ENCODE measurements around the gene RBM28. TPM values are rescaled to one million over a fixed set of nuclear protein-coding genes. Genes with fewer than 3 reads are reported as not detected.

RBM28 gene
- total RNA-seq, 1 experiment from 2014 or later: 70.0 TPM

- no peaks in the 10 kb centered on the region for H3K23me2 ChIP-seq (ENCODE audit: insufficient read length, low read depth, low read length, poor library complexity, severe bottlenecking)
- whole genome bisulfite sequencing (ENCODE audit: extremely low coverage, insufficient read length, low lambda C conversion rate): no CpG with 5 or more reads among the region's 5 CpGs
- H3K4me1 Mint-ChIP-seq: no peaks in the 10 kb centered on the region
These were observed 33.7 kb downstream of the RBM28 start for GRCh38 chr7:128309976-128310375.

More at GRCh38 chr7:128309976-128310375, 33.7 kb downstream of the RBM28 start:
- H3K27ac Mint-ChIP-seq: peak overlapping the region in 1 of 3 experiments; percentile 47; a peak in 1 of 7 replicates
- TF ChIP-seq CTCF (conservative IDR thresholded peaks at IDR 0.05): no peak
- H2BK120ac ChIP-seq (ENCODE audit: low read depth, low read length, poor library complexity, severe bottlenecking): no peak overlapping the region
- H4K5ac ChIP-seq (ENCODE audit: insufficient read length, low read depth, low read length): no peak overlapping the region
- H3K23ac ChIP-seq (ENCODE audit: insufficient read length, low read depth, low read length): no peak overlapping the region
- no peak overlapping the region for H2BK5ac ChIP-seq (ENCODE audit: insufficient read length, low read length)
- no peaks in the 10 kb centered on the region for H3K79me1 ChIP-seq (ENCODE audit: insufficient read depth, low read depth, low read length, poor library complexity, severe bottlenecking)
- H4K91ac ChIP-seq (ENCODE audit: insufficient read length, low read depth, low read length): no peak overlapping the region
- no peaks in the 10 kb centered on the region for H3K79me2 ChIP-seq (ENCODE audit: insufficient read depth, low read length)
- DNase-seq: no peak
- no peaks in the 10 kb centered on the region for H3K9me3 Mint-ChIP-seq
- H3K56ac ChIP-seq (ENCODE audit: insufficient read length, low read depth, low read length): no peak overlapping the region
- no peak overlapping the region for H2AK5ac ChIP-seq (ENCODE audit: insufficient read length, low read length)
- H3K9me3 ChIP-seq (ENCODE audit: control insufficient read depth, low read depth, low read length): no peaks in the 10 kb centered on the region
- no peak overlapping the region for H2BK20ac ChIP-seq (ENCODE audit: low read depth, low read length, poor library complexity, severe bottlenecking)
- no peaks in the 10 kb centered on the region for H4K20me1 ChIP-seq (ENCODE audit: control insufficient read depth, insufficient read depth, insufficient read length)
- no peak overlapping the region for H3K4ac ChIP-seq (ENCODE audit: low read depth, low read length)
- H3K9ac ChIP-seq (ENCODE audit: extremely low read depth, insufficient read length, low read length): no peak overlapping the region
- H3K36me3 Mint-ChIP-seq (ENCODE audit: insufficient read depth in 1 of 3, low read depth in 3 of 3): peaks cover 48 to 91% (median 89%) of the 10 kb centered on the region in 3 experiments; a peak in 6 of 7 replicates
- no peak overlapping the region for H3K4me2 ChIP-seq (ENCODE audit: insufficient read depth, insufficient read length, low read length)
- no peak overlapping the region for H2BK15ac ChIP-seq (ENCODE audit: low read depth, low read length)
- H3K4me3 Mint-ChIP-seq: no peak overlapping the region
- no peaks in the 10 kb centered on the region for H3K4me1 ChIP-seq (ENCODE audit: insufficient read depth, low read length)
- no peak overlapping the region for H2BK12ac ChIP-seq (ENCODE audit: insufficient read length, low read depth, low read length)
- H3K14ac ChIP-seq (ENCODE audit: insufficient read depth, low read length): no peak overlapping the region
- H3K27me3 ChIP-seq (ENCODE audit: insufficient read depth, low read length): no peaks in the 10 kb centered on the region
- no peaks in the 10 kb centered on the region for H3K27me3 Mint-ChIP-seq (ENCODE audit: low read depth)
- no peak overlapping the region for H3T11ph ChIP-seq (ENCODE audit: low read length)
- H2AFZ ChIP-seq (ENCODE audit: low read length): no peak overlapping the region
- no peak overlapping the region for H4K8ac ChIP-seq (replicated peaks; ENCODE audit: insufficient read length, low read depth, low read length)
- no peak overlapping the region for H3K27ac ChIP-seq (ENCODE audit: insufficient read length, low read depth, low read length)
- no peak overlapping the region for H3K18ac ChIP-seq (ENCODE audit: insufficient read length, low read depth, low read length)
